Tibial nerve (tissue), 4 donors: ENCODE measurements around the gene ARAP3.

Experiments
- CTCF ChIP-seq, 5 experiments: fragments of 200-600 bp in 3 of 5; fragments of 450-650 bp in 2 of 5; sonication (generic) in 3 of 5; IDR thresholded peaks; one replicate each; pipeline ENCODE4 v1.5.1; 2016 to 2019; ENCODE audit warnings: antibody characterized with exemption in 5 of 5, mild to moderate bottlenecking in 3 of 5, moderate library complexity in 2 of 5
- EP300 ChIP-seq, 2 donors: sonication (generic); formaldehyde crosslinking; IDR thresholded peaks; one replicate each; pipeline ENCODE4 v1.6.1; 2017; ENCODE audit warnings: antibody characterized with exemption in 2 of 2, mild to moderate bottlenecking in 1 of 2

DNA sequence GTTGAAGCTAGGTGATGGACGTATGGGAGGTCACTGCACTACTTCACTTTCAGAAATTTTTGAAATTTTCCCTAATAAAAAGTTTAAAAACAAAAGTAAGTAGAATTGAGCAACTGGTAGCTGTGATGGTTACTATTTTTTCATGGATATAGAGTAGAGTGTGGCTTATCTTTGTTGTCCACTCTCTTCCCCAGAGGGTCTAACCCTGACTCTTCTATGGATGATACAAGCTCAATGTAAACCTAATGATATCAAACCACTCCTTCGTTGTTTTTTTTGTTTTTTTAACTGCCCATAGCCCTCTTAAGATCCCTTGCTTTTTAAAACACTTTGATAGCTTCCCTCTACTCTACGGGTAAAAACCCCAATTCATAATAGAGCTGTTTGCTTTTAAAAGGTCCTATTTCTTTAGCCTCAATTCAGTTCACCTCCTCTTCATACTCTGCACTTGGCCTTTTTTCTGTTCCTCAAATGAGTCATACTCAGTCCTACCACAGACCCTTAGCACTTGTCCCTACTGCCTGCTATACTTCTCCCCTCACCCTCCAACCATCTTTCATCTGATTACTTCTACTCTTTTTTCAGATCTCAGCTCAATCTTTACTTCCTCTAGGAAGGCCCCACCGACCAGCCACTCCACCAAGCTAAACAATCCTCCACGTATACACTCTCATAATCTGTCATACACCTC lies 48.0 kb downstream of the ARAP3 start:
- TF ChIP-seq EP300 (IDR thresholded peaks at IDR 0.05) (no peak), CTCF (IDR thresholded peaks at IDR 0.05) (no peak)
